ENCODE results near the gene JADE3. TPM values are rescaled to one million over a fixed set of nuclear protein-coding genes. Genes with fewer than 3 reads are reported as not detected.
A peak's percentile ranks its signal among the peaks of the same experiment; 100 is the strongest.

JADE3 gene
- total RNA-seq, 2 donors from 2014 or later: 2.4 to 3.8 TPM

GRCh38 chrX:47068720-47069119 is 156.5 kb downstream of the JADE3 start:
- H3K36me3 Mint-ChIP-seq (ENCODE audit: insufficient read depth in 2 of 2): no peaks in the 10 kb centered on the region
- H3K4me1 Mint-ChIP-seq (ENCODE audit: low read depth): no peaks in the 10 kb centered on the region
- H3K27ac Mint-ChIP-seq: no peak overlapping the region
- peaks cover 0 to 2% of the 10 kb centered on the region in 2 donors for H3K9me3 Mint-ChIP-seq
- no peak overlapping the region for H3K4me3 Mint-ChIP-seq
- H3K27me3 Mint-ChIP-seq (ENCODE audit: low read depth): peaks cover 7% of the 10 kb centered on the region
- ATAC-seq (replicated peaks in 1 of 2) (no peak), DNase-seq (no peak)

GRCh38 chrX:47078129-47079043 is 166.2 kb downstream of the JADE3 start, which contains the start of gene RGN:
Gene RGN, plus strand, starts transcription at chrX:47078443. Its CDS starts 2,702 bp downstream, at chrX:47081145.
- no peak for DNase-seq
- Mint-ChIP-seq H3K27ac (no peak within 1 kb of the TSS), H3K4me1 (ENCODE audit: low read depth) (no peaks in the 10 kb centered on the region), H3K27me3 (ENCODE audit: low read depth) (peaks cover 15% of the 10 kb centered on the region), H3K9me3 (peaks cover 0 to under 1% of the 10 kb centered on the region in 2 donors), H3K36me3 (ENCODE audit: insufficient read depth in 2 of 2) (no peaks in the 10 kb centered on the region), H3K4me3 (no peak within 1 kb of the TSS)
- no peak for ATAC-seq (replicated peaks in 1 of 2)

GRCh38 chrX:47080215-47080914 is 168.1 kb downstream of the JADE3 start:
- no peaks in the 10 kb centered on the region for H3K36me3 Mint-ChIP-seq (ENCODE audit: insufficient read depth in 2 of 2)
- DNase-seq (no peak), ATAC-seq (replicated peaks in 1 of 2) (no peak)
- H3K27me3 Mint-ChIP-seq (ENCODE audit: low read depth): peaks cover 7% of the 10 kb centered on the region
- no peak overlapping the region for H3K4me3 Mint-ChIP-seq
- no peaks in the 10 kb centered on the region for H3K9me3 Mint-ChIP-seq
- no peak overlapping the region for H3K27ac Mint-ChIP-seq
- no peaks in the 10 kb centered on the region for H3K4me1 Mint-ChIP-seq (ENCODE audit: low read depth)

GRCh38 chrX:47080915-47081236 is 168.7 kb downstream of the JADE3 start:
- H3K4me1 Mint-ChIP-seq (ENCODE audit: low read depth): no peaks in the 10 kb centered on the region
- no peaks in the 10 kb centered on the region for H3K9me3 Mint-ChIP-seq
- H3K4me3 Mint-ChIP-seq: no peak overlapping the region
- H3K27me3 Mint-ChIP-seq (ENCODE audit: low read depth): peaks cover 7% of the 10 kb centered on the region
- no peak for DNase-seq
- ATAC-seq (replicated peaks in 1 of 2): no peak
- H3K36me3 Mint-ChIP-seq (ENCODE audit: insufficient read depth in 2 of 2): no peaks in the 10 kb centered on the region
- H3K27ac Mint-ChIP-seq: no peak overlapping the region

GRCh38 chrX:47091149-47091775 is 179.0 kb downstream of the JADE3 start:
- H3K27me3 Mint-ChIP-seq (ENCODE audit: low read depth): peaks cover 16% of the 10 kb centered on the region
- no peak overlapping the region for H3K27ac Mint-ChIP-seq
- ATAC-seq (replicated peaks in 1 of 2) (peak in 1 of 2 donors; percentile 39), DNase-seq (no peak)
- H3K4me3 Mint-ChIP-seq: no peak overlapping the region
- H3K36me3 Mint-ChIP-seq (ENCODE audit: insufficient read depth in 2 of 2): no peaks in the 10 kb centered on the region
- peaks cover 7% of the 10 kb centered on the region for H3K4me1 Mint-ChIP-seq (ENCODE audit: low read depth)
- H3K9me3 Mint-ChIP-seq: no peaks in the 10 kb centered on the region

DNA sequence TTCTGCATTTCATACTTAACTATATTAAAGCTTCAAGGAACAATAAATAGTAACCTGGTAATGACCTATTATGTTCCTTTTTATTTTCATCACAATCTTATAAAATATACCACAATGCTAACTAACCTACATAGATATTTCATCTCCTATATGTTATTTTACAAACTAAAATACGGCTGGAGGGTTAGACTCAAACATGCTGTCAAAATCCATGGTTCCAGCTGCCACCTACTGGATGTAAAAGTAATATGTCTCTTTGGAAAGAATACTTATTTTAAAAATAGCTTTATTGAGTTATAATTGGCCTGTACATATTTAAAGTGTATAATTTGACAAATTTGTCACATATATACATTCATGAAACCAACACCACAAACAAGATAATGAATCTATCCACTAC is 181.0 kb downstream of the JADE3 start:
- ATAC-seq (replicated peaks in 1 of 2) (no peak), DNase-seq (peak in 1 of 2 donors; percentile 4)
- H3K4me1 Mint-ChIP-seq (ENCODE audit: low read depth): peaks cover 7% of the 10 kb centered on the region
- H3K27ac Mint-ChIP-seq: no peak overlapping the region
- peaks cover 16% of the 10 kb centered on the region for H3K27me3 Mint-ChIP-seq (ENCODE audit: low read depth)
- H3K9me3 Mint-ChIP-seq: no peaks in the 10 kb centered on the region
- H3K4me3 Mint-ChIP-seq: no peak overlapping the region
- H3K36me3 Mint-ChIP-seq (ENCODE audit: insufficient read depth in 2 of 2): no peaks in the 10 kb centered on the region

GRCh38 chrX:47093860-47094259 is 181.6 kb downstream of the JADE3 start:
- peaks cover 7% of the 10 kb centered on the region for H3K4me1 Mint-ChIP-seq (ENCODE audit: low read depth)
- DNase-seq (no peak), ATAC-seq (replicated peaks in 1 of 2) (no peak)
- no peaks in the 10 kb centered on the region for H3K9me3 Mint-ChIP-seq
- no peaks in the 10 kb centered on the region for H3K36me3 Mint-ChIP-seq (ENCODE audit: insufficient read depth in 2 of 2)
- H3K27me3 Mint-ChIP-seq (ENCODE audit: low read depth): peaks cover 16% of the 10 kb centered on the region
- H3K4me3 Mint-ChIP-seq: no peak overlapping the region
- H3K27ac Mint-ChIP-seq: no peak overlapping the region

DNA sequence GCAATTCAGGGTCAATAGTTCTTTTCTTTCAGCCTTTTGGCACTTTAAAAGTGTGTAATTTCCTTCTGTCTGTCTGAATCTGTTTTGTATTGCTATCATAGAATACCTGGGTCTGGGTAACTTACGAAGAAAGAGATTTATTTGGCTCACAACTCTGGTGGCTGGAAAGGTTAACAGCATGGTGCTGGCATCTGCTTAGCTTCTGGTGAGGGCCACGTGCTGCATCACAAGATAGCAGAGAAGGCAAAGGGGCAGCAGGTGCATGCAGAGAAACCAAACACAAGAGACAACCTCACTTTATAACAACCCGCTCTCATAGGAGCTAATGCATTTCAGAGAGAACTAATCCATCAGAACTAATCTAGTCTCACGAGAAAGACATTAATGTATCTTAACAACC is 184.8 kb downstream of the JADE3 start:
- no peak for DNase-seq
- H3K4me3 Mint-ChIP-seq: no peak overlapping the region
- no peaks in the 10 kb centered on the region for H3K36me3 Mint-ChIP-seq (ENCODE audit: insufficient read depth in 2 of 2)
- peaks cover 21% of the 10 kb centered on the region for H3K27me3 Mint-ChIP-seq (ENCODE audit: low read depth)
- H3K9me3 Mint-ChIP-seq: no peaks in the 10 kb centered on the region
- no peak for ATAC-seq (replicated peaks in 1 of 2)
- no peaks in the 10 kb centered on the region for H3K4me1 Mint-ChIP-seq (ENCODE audit: low read depth)
- no peak overlapping the region for H3K27ac Mint-ChIP-seq

DNA sequence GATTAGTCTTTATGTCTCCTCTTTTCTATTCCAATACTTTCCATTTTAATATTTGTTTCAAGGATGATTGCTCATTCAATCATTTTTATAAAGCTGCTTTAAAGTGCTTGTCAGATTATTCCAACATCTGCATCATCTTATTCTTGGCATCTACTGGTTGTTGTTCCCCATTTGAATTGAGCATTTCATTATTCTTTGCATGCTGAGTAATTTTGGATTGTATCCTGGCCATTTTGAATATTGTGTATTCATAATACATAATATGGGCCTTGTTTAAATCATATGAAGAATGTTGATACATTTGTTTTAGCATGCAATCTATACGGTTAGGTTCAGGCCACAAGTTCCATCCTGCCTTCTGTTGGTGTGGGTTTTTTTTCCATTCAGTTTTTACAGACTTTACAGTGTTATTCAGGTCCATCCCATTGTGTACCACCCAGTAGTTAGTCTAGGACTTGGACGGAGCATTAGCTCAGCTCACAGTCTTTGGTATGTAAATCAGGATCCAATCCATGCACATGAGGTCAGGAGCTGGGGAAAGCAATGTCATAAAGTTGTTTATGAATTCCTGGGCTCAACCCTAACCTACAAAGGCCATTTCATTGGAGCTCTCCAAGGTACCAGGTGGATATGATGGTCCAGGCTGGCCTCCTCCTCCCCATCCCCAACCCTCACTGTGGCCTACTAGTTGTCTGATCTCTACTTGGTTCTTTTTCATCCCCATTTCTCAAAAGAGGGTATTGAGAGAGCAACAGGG is 186.3 kb downstream of the JADE3 start:
- H3K4me1 Mint-ChIP-seq (ENCODE audit: low read depth): no peaks in the 10 kb centered on the region
- H3K27ac Mint-ChIP-seq: no peak overlapping the region
- H3K9me3 Mint-ChIP-seq: no peaks in the 10 kb centered on the region
- DNase-seq (no peak), ATAC-seq (replicated peaks in 1 of 2) (no peak)
- H3K36me3 Mint-ChIP-seq (ENCODE audit: insufficient read depth in 2 of 2): no peaks in the 10 kb centered on the region
- H3K4me3 Mint-ChIP-seq: no peak overlapping the region
- H3K27me3 Mint-ChIP-seq (ENCODE audit: low read depth): peaks cover 21% of the 10 kb centered on the region

- peaks cover 10% of the 10 kb centered on the region for H3K27me3 Mint-ChIP-seq (ENCODE audit: low read depth)
Observed at GRCh38 chrX:47101206-47101605, 189.0 kb downstream of the JADE3 start.

More at GRCh38 chrX:47101206-47101605, 189.0 kb downstream of the JADE3 start:
- no peaks in the 10 kb centered on the region for H3K9me3 Mint-ChIP-seq
- H3K4me3 Mint-ChIP-seq: no peak overlapping the region
- DNase-seq (no peak), ATAC-seq (replicated peaks in 1 of 2) (no peak)
- H3K27ac Mint-ChIP-seq: no peak overlapping the region
- H3K4me1 Mint-ChIP-seq (ENCODE audit: low read depth): no peaks in the 10 kb centered on the region
- H3K36me3 Mint-ChIP-seq (ENCODE audit: insufficient read depth in 2 of 2): no peaks in the 10 kb centered on the region
